ENCODE results near the gene BCAR1. TPM values are rescaled to one million over a fixed set of nuclear protein-coding genes. Genes with fewer than 3 reads are reported as not detected.
A peak's percentile ranks its signal among the peaks of the same experiment; 100 is the strongest.

BCAR1 gene
- total RNA-seq, 2 donors from 2014 or later, result 51.1 to 181 TPM

DNA sequence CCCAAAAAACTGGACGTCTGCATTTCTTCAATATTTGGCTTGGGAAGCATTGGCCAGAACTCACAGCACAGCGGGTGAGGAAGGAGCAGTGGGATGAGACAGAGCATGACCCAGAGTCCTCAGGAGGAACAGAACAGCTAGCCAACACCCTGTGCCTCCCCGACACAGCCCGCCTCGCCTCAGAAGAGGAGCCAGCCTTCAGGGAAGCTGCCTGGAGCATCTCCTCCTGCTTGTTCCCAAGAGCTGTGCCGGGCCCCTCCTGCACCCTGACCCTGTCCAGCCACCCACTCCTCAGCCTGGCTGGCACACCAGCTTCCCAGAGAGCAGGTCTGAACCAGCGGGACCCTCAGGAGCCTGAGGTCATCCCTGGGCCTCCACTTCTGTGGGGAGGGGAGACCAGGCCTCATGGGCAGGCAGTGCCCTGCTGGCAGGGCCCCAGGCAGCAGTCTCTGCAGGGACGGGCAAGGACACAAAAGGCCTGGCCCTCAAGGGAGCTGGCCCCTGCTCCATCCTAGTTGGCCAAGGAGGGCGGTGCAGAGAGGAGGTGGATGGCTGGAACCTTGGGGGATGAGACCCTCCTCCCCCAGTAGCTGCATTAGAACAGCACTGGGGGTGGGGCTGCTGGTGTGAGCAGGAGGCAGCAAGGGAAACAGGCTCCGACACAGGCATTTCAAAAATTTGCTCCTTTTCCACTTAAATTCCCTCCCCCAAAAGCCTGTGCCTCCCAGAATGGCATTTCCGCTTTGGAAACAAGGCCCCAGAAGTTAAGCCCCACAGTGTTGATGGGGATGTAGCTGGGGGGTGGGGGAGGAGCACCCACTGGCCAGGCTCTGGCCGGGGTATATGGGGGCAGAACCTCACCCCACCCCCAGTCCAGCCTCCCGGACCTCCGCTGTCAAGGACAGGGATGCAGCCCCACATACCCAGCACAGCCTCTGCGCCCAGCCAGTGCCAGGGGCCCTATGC, 1.8 kb upstream of the BCAR1 start:
- intact Hi-C loops (cut with DNase I), result loop anchor here (5.0 kb wide), 1 partner anchor 134 kb away; no protein-coding TSS in a partner anchor
- H3K27me3 ChIP-seq (replicated peaks; ENCODE audit: insufficient read depth), result no peaks in the 10 kb centered on the region
- peak overlapping the region; percentile 88 to 89 for H3K27ac ChIP-seq
- peaks cover 34% of the 10 kb centered on the region for H3K4me1 ChIP-seq (replicated peaks)
- WGBS, result 46% methylated on average over 15 of the region's 15 CpGs
- no peak overlapping the region for H3K4me3 ChIP-seq
- no peak for DNase-seq (ENCODE audit: low spot score)
- no peak for TF ChIP-seq POLR2AphosphoS5 (IDR thresholded peaks at IDR 0.05)
- no peak for TF ChIP-seq POLR2A (IDR thresholded peaks at IDR 0.05)
- TF ChIP-seq CTCF (IDR thresholded peaks at IDR 0.05), result no peak
- no peaks in the 10 kb centered on the region for H3K36me3 ChIP-seq
- H3K9me3 ChIP-seq, result no peaks in the 10 kb centered on the region

GRCh38 chr16:75252049-75252864, 833 bp upstream of the BCAR1 start:
- 69% methylated on average over 20 of the region's 24 CpGs for WGBS
- H3K27ac ChIP-seq, result peak overlapping the region; percentile 88 to 89
- H3K27me3 ChIP-seq (replicated peaks; ENCODE audit: insufficient read depth), result no peaks in the 10 kb centered on the region
- TF ChIP-seq POLR2A (IDR thresholded peaks at IDR 0.05) (no peak), CTCF (IDR thresholded peaks at IDR 0.05) (no peak), POLR2AphosphoS5 (IDR thresholded peaks at IDR 0.05) (no peak)
- intact Hi-C loops (cut with DNase I), result loop anchor here (5.0 kb wide), 1 partner anchor 135 kb away; no protein-coding TSS in a partner anchor
- DNase-seq (ENCODE audit: low spot score), result no peak
- peaks cover 34% of the 10 kb centered on the region for H3K4me1 ChIP-seq (replicated peaks)
- no peaks in the 10 kb centered on the region for H3K9me3 ChIP-seq
- H3K36me3 ChIP-seq, result no peaks in the 10 kb centered on the region
- peak overlapping the region in 1 of 2 donors; percentile 81 for H3K4me3 ChIP-seq

- whole genome bisulfite sequencing, result under 1% methylated on average over 42 of the region's 59 CpGs
- intact Hi-C loops (cut with DNase I), result loop anchor here (5.0 kb wide), 1 partner anchor 136 kb away; no protein-coding TSS in a partner anchor
- Histone ChIP-seq H3K4me3 (peak overlapping the region; percentile 81 to 85), H3K27me3 (replicated peaks; ENCODE audit: insufficient read depth) (no peaks in the 10 kb centered on the region), H3K27ac (peak overlapping the region; percentile 88 to 89), H3K36me3 (no peaks in the 10 kb centered on the region), H3K9me3 (no peaks in the 10 kb centered on the region), H3K4me1 (replicated peaks) (peaks cover 21% of the 10 kb centered on the region)
- TF ChIP-seq POLR2A (IDR thresholded peaks at IDR 0.05) (no peak), CTCF (IDR thresholded peaks at IDR 0.05) (no peak), POLR2AphosphoS5 (IDR thresholded peaks at IDR 0.05) (no peak)
- DNase-seq (ENCODE audit: low spot score), result no peak
These were observed 580 bp downstream of the BCAR1 start for GRCh38 chr16:75250809-75251279.

DNA sequence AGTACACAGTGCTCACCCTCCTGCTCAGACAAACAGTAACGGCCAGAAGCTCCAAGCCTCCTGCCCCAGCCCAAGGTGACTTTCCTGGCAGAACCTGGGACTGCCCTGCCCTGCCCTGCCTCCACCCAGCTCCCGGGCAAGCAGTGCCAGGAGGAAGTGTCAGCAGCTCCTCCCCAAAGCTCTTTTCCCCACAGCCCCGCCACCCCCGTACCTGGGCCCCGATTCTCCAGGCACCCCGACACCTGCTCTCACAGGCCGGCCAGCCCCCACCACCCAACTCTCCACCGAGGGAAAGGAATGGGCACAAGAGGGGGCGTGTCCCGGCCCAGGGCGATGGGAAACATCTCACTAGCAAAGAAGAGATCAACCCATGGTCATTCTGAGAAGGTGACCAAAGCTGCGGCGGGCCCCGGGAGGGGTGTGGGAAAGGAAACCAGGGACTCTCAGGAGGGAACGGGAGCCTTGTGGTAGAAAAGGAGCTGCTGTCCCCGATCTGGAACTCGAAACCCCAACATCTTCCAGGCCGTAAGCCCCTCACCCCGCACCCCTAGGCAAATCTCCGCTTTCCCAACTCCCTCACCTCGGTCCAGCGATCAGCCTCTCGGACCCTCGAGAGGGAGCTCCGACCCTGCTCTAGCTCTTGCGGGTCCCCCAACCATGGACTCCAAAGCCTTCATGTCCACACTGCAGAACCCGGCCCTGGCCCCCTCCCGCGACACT, 1.2 kb downstream of the BCAR1 start:
- Histone ChIP-seq H3K36me3 (no peaks in the 10 kb centered on the region), H3K9me3 (no peaks in the 10 kb centered on the region), H3K27me3 (replicated peaks; ENCODE audit: insufficient read depth) (no peaks in the 10 kb centered on the region), H3K27ac (peak overlapping the region; percentile 88 to 89), H3K4me1 (replicated peaks) (peaks cover 26% of the 10 kb centered on the region), H3K4me3 (peak overlapping the region; percentile 81 to 85)
- peak; percentile 31 for DNase-seq (ENCODE audit: low spot score)
- intact Hi-C loops (cut with DNase I), result loop anchor here (5.0 kb wide), 1 partner anchor 137 kb away; no protein-coding TSS in a partner anchor
- WGBS, result 4% methylated on average over 25 of the region's 29 CpGs
- no peak for TF ChIP-seq POLR2AphosphoS5 (IDR thresholded peaks at IDR 0.05)
- TF ChIP-seq POLR2A (IDR thresholded peaks at IDR 0.05), result peak; percentile 8
- TF ChIP-seq CTCF (IDR thresholded peaks at IDR 0.05), result no peak

Data from prostate gland (tissue), 2 donors.